Stimulated activated CD4-positive, alpha-beta T cell treated with anti-CD3 and anti-CD28 coated beads, TNF-alpha, amount 100 ng/mL, for 1 hour (primary cell): ENCODE results near the gene SPN.
"Not testable (repeated sequence)": the region's sequence is repeated elsewhere in the genome, so short reads cannot be mapped to it uniquely, and the experiment has no call there.

Experiments used
- DNase-seq, 3 donors: peaks; one replicate each; pipeline ENCODE4 v3.0.0-alpha.2; 2020; ENCODE audit warnings: low read depth in 3 of 3, low spot score in 1 of 3

SPN gene

GRCh38 chr16:29699324-29700219 lies 36.5 kb downstream of the SPN start:
- DNase-seq, result no peak

GRCh38 chr16:29700253-29700987 lies 37.4 kb downstream of the SPN start:
- DNase-seq, result peak; percentile 41 to 63 (median 50)

GRCh38 chr16:29701214-29701555 lies 38.1 kb downstream of the SPN start:
- no peak for DNase-seq

GRCh38 chr16:29702269-29702668 lies 39.2 kb downstream of the SPN start:
- DNase-seq, result peak in 1 of 3 donors; percentile 12

GRCh38 chr16:29705030-29705429 lies 42.0 kb downstream of the SPN start:
- DNase-seq, result no peak

GRCh38 chr16:29707160-29707559 lies 44.1 kb downstream of the SPN start:
- DNase-seq, result not testable (repeated sequence)

GRCh38 chr16:29708917-29709600 lies 46.0 kb downstream of the SPN start:
- DNase-seq, result no peak

- DNase-seq, result not testable (repeated sequence)
These were observed 46.6 kb downstream of the SPN start for GRCh38 chr16:29709657-29710056.

GRCh38 chr16:29710227-29711219 lies 47.5 kb downstream of the SPN start:
- no peak for DNase-seq

GRCh38 chr16:29712809-29713208 lies 49.8 kb downstream of the SPN start:
- no peak for DNase-seq

GRCh38 chr16:29714396-29714795 lies 51.3 kb downstream of the SPN start:
- DNase-seq, result no peak

GRCh38 chr16:29714972-29715371 lies 51.9 kb downstream of the SPN start:
- DNase-seq, result no peak

- DNase-seq, result no peak
These were observed 54.1 kb downstream of the SPN start for GRCh38 chr16:29717113-29717512.

GRCh38 chr16:29719063-29719462 lies 56.0 kb downstream of the SPN start:
- no peak for DNase-seq
